ENCODE data around the gene NLRC5. TPM values are rescaled to one million over a fixed set of nuclear protein-coding genes. Genes with fewer than 3 reads are reported as not detected.

Gene NLRC5
- total and polyA plus RNA-seq, 9 of the 15 experiments (the other 6 are each of a cell fraction or from before 2014, with no cell fraction given), result 0.59 to 0.71 TPM; not detected in 7

DNA sequence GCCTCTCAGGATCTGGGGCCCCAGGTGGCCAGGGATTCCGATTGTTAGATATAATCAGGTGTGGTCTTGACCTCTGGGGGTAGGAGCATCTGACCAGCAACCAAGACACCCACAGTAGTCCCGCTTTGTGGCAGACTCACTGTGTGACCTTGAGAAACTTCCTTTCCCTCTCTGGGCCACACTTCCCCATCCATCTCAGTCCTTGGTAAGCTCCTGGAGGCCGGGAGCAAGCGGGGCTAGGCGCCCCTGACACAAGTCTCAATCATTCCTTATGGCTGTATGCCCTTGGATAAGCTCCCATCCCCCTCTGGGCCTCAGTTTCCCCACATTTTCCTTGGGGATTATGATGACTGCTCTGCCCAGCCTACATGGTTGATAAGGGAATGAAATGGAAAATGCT lies 124.3 kb downstream of the NLRC5 start:
- Histone ChIP-seq H3K4me3 (no peak overlapping the region), H4K20me1 (replicated peaks; ENCODE audit: control insufficient read depth, insufficient read depth, low read length) (0 out of 2 replicates have a peak, but pooled peaks cover 3% of the 10 kb centered on the region), H3K36me3 (ENCODE audit: control insufficient read depth, insufficient read depth, low read length) (no peaks in the 10 kb centered on the region), H3K9ac (ENCODE audit: insufficient read depth in 1 of 2, low read depth in 2 of 2, low read length in 2 of 2) (no peak overlapping the region; a peak in 1 of 4 replicates), H3K4me2 (ENCODE audit: insufficient read depth, low read length) (no peak overlapping the region), H3K27me3 (ENCODE audit: control insufficient read depth in 2 of 2, insufficient read depth in 2 of 2, low read length in 2 of 2) (no peaks in the 10 kb centered on the region; a peak in 1 of 5 replicates), H2AFZ (ENCODE audit: low read depth, low read length) (no peak overlapping the region), H3K27ac (ENCODE audit: extremely low read depth, low read depth, low read length) (no peak overlapping the region), H3K4me1 (replicated peaks in 1 of 2; ENCODE audit: control insufficient read depth in 2 of 2, insufficient read depth in 2 of 2, low read length in 2 of 2) (peaks cover 19 to 24% of the 10 kb centered on the region in 2 experiments), H3K79me2 (ENCODE audit: control insufficient read depth, insufficient read depth, low read length) (no peaks in the 10 kb centered on the region), H3K9me1 (ENCODE audit: control insufficient read depth, insufficient read depth, low read length) (no peaks in the 10 kb centered on the region), H3K9me3 (replicated peaks; ENCODE audit: control insufficient read depth, insufficient read depth, low read depth, low read length) (no peaks in the 10 kb centered on the region)
- ChIA-PET POLR2A (interaction anchor here (0.7 to 1.8 kb wide), 2 partner anchors 13 to 578 kb away, joined by 3 to 5 read pairs; no protein-coding TSS in a partner anchor), CTCF (ENCODE audit: low intra/inter-chr PET ratio) (no interaction called here)
- intact Hi-C loops (cut with micrococcal nuclease) (no loop called here), in situ Hi-C loops (cut with MboI) (no loop called here)
- no peak for ATAC-seq
- FAIRE-seq, result no peak
- BruUV-seq (replicated peaks), result no TSS peak
- DNase-seq (ENCODE audit: extremely low read depth in 1 of 4, low spot score in 3 of 4), result no peak
- 27% methylated on average over 5 of the region's 5 CpGs for WGBS (ENCODE audit: insufficient coverage, low coverage, missing lambda C conversion rate)
- TF ChIP-seq, protein P1, sequence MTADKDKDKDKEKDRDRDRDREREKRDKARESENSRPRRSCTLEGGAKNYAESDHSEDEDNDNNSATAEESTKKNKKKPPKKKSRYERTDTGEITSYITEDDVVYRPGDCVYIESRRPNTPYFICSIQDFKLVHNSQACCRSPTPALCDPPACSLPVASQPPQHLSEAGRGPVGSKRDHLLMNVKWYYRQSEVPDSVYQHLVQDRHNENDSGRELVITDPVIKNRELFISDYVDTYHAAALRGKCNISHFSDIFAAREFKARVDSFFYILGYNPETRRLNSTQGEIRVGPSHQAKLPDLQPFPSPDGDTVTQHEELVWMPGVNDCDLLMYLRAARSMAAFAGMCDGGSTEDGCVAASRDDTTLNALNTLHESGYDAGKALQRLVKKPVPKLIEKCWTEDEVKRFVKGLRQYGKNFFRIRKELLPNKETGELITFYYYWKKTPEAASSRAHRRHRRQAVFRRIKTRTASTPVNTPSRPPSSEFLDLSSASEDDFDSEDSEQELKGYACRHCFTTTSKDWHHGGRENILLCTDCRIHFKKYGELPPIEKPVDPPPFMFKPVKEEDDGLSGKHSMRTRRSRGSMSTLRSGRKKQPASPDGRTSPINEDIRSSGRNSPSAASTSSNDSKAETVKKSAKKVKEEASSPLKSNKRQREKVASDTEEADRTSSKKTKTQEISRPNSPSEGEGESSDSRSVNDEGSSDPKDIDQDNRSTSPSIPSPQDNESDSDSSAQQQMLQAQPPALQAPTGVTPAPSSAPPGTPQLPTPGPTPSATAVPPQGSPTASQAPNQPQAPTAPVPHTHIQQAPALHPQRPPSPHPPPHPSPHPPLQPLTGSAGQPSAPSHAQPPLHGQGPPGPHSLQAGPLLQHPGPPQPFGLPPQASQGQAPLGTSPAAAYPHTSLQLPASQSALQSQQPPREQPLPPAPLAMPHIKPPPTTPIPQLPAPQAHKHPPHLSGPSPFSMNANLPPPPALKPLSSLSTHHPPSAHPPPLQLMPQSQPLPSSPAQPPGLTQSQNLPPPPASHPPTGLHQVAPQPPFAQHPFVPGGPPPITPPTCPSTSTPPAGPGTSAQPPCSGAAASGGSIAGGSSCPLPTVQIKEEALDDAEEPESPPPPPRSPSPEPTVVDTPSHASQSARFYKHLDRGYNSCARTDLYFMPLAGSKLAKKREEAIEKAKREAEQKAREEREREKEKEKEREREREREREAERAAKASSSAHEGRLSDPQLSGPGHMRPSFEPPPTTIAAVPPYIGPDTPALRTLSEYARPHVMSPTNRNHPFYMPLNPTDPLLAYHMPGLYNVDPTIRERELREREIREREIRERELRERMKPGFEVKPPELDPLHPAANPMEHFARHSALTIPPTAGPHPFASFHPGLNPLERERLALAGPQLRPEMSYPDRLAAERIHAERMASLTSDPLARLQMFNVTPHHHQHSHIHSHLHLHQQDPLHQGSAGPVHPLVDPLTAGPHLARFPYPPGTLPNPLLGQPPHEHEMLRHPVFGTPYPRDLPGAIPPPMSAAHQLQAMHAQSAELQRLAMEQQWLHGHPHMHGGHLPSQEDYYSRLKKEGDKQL (CRISPR knock-in tag; IDR thresholded peaks at IDR 0.05; ENCODE audit: borderline replicate concordance), result no peak
- TF ChIP-seq, protein P2, sequence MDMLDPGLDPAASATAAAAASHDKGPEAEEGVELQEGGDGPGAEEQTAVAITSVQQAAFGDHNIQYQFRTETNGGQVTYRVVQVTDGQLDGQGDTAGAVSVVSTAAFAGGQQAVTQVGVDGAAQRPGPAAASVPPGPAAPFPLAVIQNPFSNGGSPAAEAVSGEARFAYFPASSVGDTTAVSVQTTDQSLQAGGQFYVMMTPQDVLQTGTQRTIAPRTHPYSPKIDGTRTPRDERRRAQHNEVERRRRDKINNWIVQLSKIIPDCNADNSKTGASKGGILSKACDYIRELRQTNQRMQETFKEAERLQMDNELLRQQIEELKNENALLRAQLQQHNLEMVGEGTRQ (CRISPR knock-in tag; IDR thresholded peaks at IDR 0.05), result no peak
- TF ChIP-seq ADNP (tag; IDR thresholded peaks at IDR 0.05), result peak; percentile 49; the same call in 1 of the 2 replicates
- TF ChIP-seq PRPF4 (IDR thresholded peaks at IDR 0.05; ENCODE audit: insufficient read depth, low read depth, low read length, poor library complexity, severe bottlenecking), result no peak
- peak; percentile 56 to 60 for TF ChIP-seq KDM1A (IDR thresholded peaks at IDR 0.05)
- no peak for TF ChIP-seq ZBED1 (IDR thresholded peaks at IDR 0.05)
- peak; percentile 95 for TF ChIP-seq BCOR (IDR thresholded peaks at IDR 0.05)
- TF ChIP-seq RBM25 (IDR thresholded peaks at IDR 0.05; ENCODE audit: low read depth, low read length, severe bottlenecking), result peak; percentile 64
- 0 out of 2 replicates have a peak, but pooled peaks have one; percentile 39 for TF ChIP-seq PTBP1 (IDR thresholded peaks at IDR 0.05; ENCODE audit: low read depth, low read length)
- TF ChIP-seq RUNX1 (IDR thresholded peaks at IDR 0.05; ENCODE audit: low read depth), result no peak
- no peak for TF ChIP-seq ZNF830 (CRISPR knock-in tag; IDR thresholded peaks at IDR 0.05)
- TF ChIP-seq ZNF12 (CRISPR knock-in tag; IDR thresholded peaks at IDR 0.05), result no peak
- TF ChIP-seq SMARCB1 (IDR thresholded peaks at IDR 0.05; ENCODE audit: insufficient read length, low read depth), result no peak
- TF ChIP-seq ZNF507 (tag; conservative IDR thresholded peaks at IDR 0.05), result no peak
- no peak for TF ChIP-seq ZNF217 (CRISPR knock-in tag; IDR thresholded peaks at IDR 0.05)
- peak; percentile 46 for TF ChIP-seq ZFP36 (IDR thresholded peaks at IDR 0.05; ENCODE audit: low read depth, low read length, partially characterized antibody)
- TF ChIP-seq MEIS2 (IDR thresholded peaks at IDR 0.05; ENCODE audit: partially characterized antibody), result no peak
- TF ChIP-seq, protein P3, sequence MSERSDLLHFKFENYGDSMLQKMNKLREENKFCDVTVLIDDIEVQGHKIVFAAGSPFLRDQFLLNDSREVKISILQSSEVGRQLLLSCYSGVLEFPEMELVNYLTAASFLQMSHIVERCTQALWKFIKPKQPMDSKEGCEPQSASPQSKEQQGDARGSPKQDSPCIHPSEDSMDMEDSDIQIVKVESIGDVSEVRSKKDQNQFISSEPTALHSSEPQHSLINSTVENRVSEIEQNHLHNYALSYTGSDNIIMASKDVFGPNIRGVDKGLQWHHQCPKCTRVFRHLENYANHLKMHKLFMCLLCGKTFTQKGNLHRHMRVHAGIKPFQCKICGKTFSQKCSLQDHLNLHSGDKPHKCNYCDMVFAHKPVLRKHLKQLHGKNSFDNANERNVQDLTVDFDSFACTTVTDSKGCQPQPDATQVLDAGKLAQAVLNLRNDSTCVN (CRISPR knock-in tag; IDR thresholded peaks at IDR 0.05), result no peak
